GM18873 (cell line): ENCODE data around the gene SLIT3.
"Not testable (repeated sequence)": the region's sequence is repeated elsewhere in the genome, so short reads cannot be mapped to it uniquely, and the experiment has no call there.

Source experiments
- ATAC-seq: cut with Tn5 transposase; IDR thresholded peaks from one replicate; pipeline ENCODE4 v1.9.1; 2021; ENCODE audit warnings: mild to moderate bottlenecking, moderate library complexity, moderate number of reproducible peaks; ENCODE audit not compliant: unreplicated experiment, low FRiP score

Gene SLIT3

GRCh38 chr5:169119288-169120048 lies 181.5 kb downstream of the SLIT3 start:
- ATAC-seq = no peak

- no peak for ATAC-seq
Observed at GRCh38 chr5:169116961-169117461, 183.9 kb downstream of the SLIT3 start.

- no peak for ATAC-seq
Observed at GRCh38 chr5:169115461-169116124, 185.3 kb downstream of the SLIT3 start.

- ATAC-seq = no peak
Observed at GRCh38 chr5:169114466-169115065, 186.4 kb downstream of the SLIT3 start.

GRCh38 chr5:169112016-169112415 lies 188.9 kb downstream of the SLIT3 start:
- ATAC-seq = no peak

- ATAC-seq = no peak
Observed at GRCh38 chr5:169106911-169107706, 193.8 kb downstream of the SLIT3 start.

- ATAC-seq = not testable (repeated sequence)
Observed at GRCh38 chr5:169105582-169105981, 195.4 kb downstream of the SLIT3 start.

GRCh38 chr5:169104937-169105494 lies 195.9 kb downstream of the SLIT3 start:
- no peak for ATAC-seq

- ATAC-seq = no peak
Observed at GRCh38 chr5:169103586-169104181, 197.3 kb downstream of the SLIT3 start.

GRCh38 chr5:169101966-169102365 lies 199.0 kb downstream of the SLIT3 start:
- no peak for ATAC-seq

- ATAC-seq = no peak
Observed at GRCh38 chr5:169100735-169101075, 200.2 kb downstream of the SLIT3 start.

GRCh38 chr5:169099801-169100734 lies 200.9 kb downstream of the SLIT3 start:
- ATAC-seq = no peak

- ATAC-seq = no peak
Observed at GRCh38 chr5:169098331-169099121, 202.4 kb downstream of the SLIT3 start.

- ATAC-seq = no peak
Observed at GRCh38 chr5:169097374-169098326, 203.3 kb downstream of the SLIT3 start.

- no peak for ATAC-seq
Observed at GRCh38 chr5:169095976-169096375, 205.0 kb downstream of the SLIT3 start.

- ATAC-seq = no peak
Observed at GRCh38 chr5:169095410-169095960, 205.5 kb downstream of the SLIT3 start.
